Hippocampal formation (tissue), 2 donors: ENCODE measurements around the gene MAP3K2.

Experiments used
- DNase-seq, 2 donors: peaks; one replicate each; lab custom pipeline; 2025; lab: John Stamatoyannopoulos, UW

The MAP3K2 gene

GRCh38 chr2:127348426-127349000, 39.3 kb downstream of the MAP3K2 start:
- DNase-seq = no peak

- DNase-seq = no peak
Measured at GRCh38 chr2:127347734-127348392, 39.9 kb downstream of the MAP3K2 start.

- no peak for DNase-seq
Measured at GRCh38 chr2:127347015-127347414, 40.8 kb downstream of the MAP3K2 start.

- DNase-seq = no peak
Measured at GRCh38 chr2:127343277-127343676, 44.5 kb downstream of the MAP3K2 start.

- no peak for DNase-seq
Measured at GRCh38 chr2:127342101-127342500, 45.7 kb downstream of the MAP3K2 start.

GRCh38 chr2:127332335-127332734, 55.4 kb downstream of the MAP3K2 start:
- no peak for DNase-seq

- DNase-seq = no peak
Measured at GRCh38 chr2:127330753-127331152, 57.0 kb downstream of the MAP3K2 start.

- DNase-seq = no peak
Measured at GRCh38 chr2:127326289-127326945, 61.4 kb downstream of the MAP3K2 start.

GRCh38 chr2:127324635-127325034, 63.1 kb downstream of the MAP3K2 start:
- peak in 1 of 2 donors; percentile 47 for DNase-seq

GRCh38 chr2:127321303-127321702, 66.5 kb downstream of the MAP3K2 start:
- DNase-seq = no peak

GRCh38 chr2:127320586-127321275, 67.0 kb downstream of the MAP3K2 start:
- DNase-seq = no peak

- DNase-seq = no peak
Measured at GRCh38 chr2:127320067-127320466, 67.7 kb downstream of the MAP3K2 start.

GRCh38 chr2:127314193-127314988, 73.4 kb downstream of the MAP3K2 start:
- DNase-seq = no peak

GRCh38 chr2:127313406-127313805, 74.4 kb downstream of the MAP3K2 start:
- no peak for DNase-seq

- no peak for DNase-seq
Measured at GRCh38 chr2:127310980-127311379, 76.8 kb downstream of the MAP3K2 start.

GRCh38 chr2:127309468-127309867, 78.3 kb downstream of the MAP3K2 start:
- DNase-seq = no peak

GRCh38 chr2:127308586-127309138, 79.1 kb downstream of the MAP3K2 start:
- no peak for DNase-seq

- no peak for DNase-seq
Measured at GRCh38 chr2:127305990-127306585, 81.7 kb downstream of the MAP3K2 start.

- no peak for DNase-seq
Measured at GRCh38 chr2:127302168-127302567, 85.6 kb downstream of the MAP3K2 start.

GRCh38 chr2:127293748-127294562, 93.8 kb downstream of the MAP3K2 start, which contains the start of gene ERCC3:
Gene ERCC3, minus strand, starts transcription at chr2:127294144. Its CDS starts 63 bp downstream, at chr2:127294081.
- peak; percentile 70 to 80 for DNase-seq
